Mesendoderm (in vitro differentiated cells): ENCODE measurements around the gene NR3C1.

ENCODE experiments used
- DNase-seq: peaks from one replicate; pipeline ENCODE4 v3.0.0; 2013
- H2AK5ac ChIP-seq: 2 replicates; pipeline ENCODE4 v1.6.1; 2013; ENCODE audit warnings: low read length, inconsistent platforms
- H2BK120ac ChIP-seq: 2 replicates; pipeline ENCODE4 v1.6.1; 2013; ENCODE audit warnings: low read depth, mild to moderate bottlenecking, low read length, moderate library complexity, mixed read lengths
- H2BK15ac ChIP-seq: replicated peaks from 2 replicates; pipeline ENCODE4 v1.6.1; 2013; ENCODE audit warnings: low read depth, mild to moderate bottlenecking, moderate library complexity
- H2BK5ac ChIP-seq: 2 replicates; pipeline ENCODE4 v1.6.1; 2013; ENCODE audit warnings: low read length, inconsistent platforms
- H3K18ac ChIP-seq: 2 replicates; pipeline ENCODE4 v1.6.1; 2013; ENCODE audit warnings: mild to moderate bottlenecking, low read length, mixed read lengths
- H3K23ac ChIP-seq: one replicate; pipeline ENCODE4 v1.6.1; 2013; ENCODE audit warnings: low read length
- H3K27ac ChIP-seq: 2 replicates; pipeline ENCODE4 v1.5.1; 2013; ENCODE audit warnings: low read depth, mild to moderate bottlenecking, inconsistent platforms, low read length, moderate library complexity
- H3K27me3 ChIP-seq: 2 replicates; pipeline ENCODE4 v1.6.1; 2013; ENCODE audit warnings: low read length, control low read depth, mild to moderate bottlenecking, inconsistent platforms; ENCODE audit not compliant: insufficient read depth, poor library complexity
- H3K36me3 ChIP-seq: 2 replicates; pipeline ENCODE4 v1.6.1; 2013; ENCODE audit warnings: low read length, inconsistent platforms; ENCODE audit not compliant: control insufficient read depth, insufficient read depth
- H3K4ac ChIP-seq: one replicate; pipeline ENCODE4 v1.6.1; 2013; ENCODE audit warnings: low read depth, mild to moderate bottlenecking, low read length, moderate library complexity
- H3K4me1 ChIP-seq: 2 replicates; pipeline ENCODE4 v1.6.1; 2013; ENCODE audit warnings: low read depth, low read length, inconsistent platforms; ENCODE audit not compliant: control insufficient read depth
- H3K4me2 ChIP-seq: 2 replicates; pipeline ENCODE4 v1.6.1; 2013; ENCODE audit warnings: low read length
- H3K4me3 ChIP-seq: 2 replicates; pipeline ENCODE4 v1.5.1; 2013; ENCODE audit warnings: mild to moderate bottlenecking, low read length
- H3K56ac ChIP-seq: one replicate; pipeline ENCODE4 v1.6.1; 2013; ENCODE audit warnings: low read length
- H3K79me1 ChIP-seq: 2 replicates; pipeline ENCODE4 v1.6.1; 2013; ENCODE audit warnings: low read length, inconsistent platforms
- H3K79me2 ChIP-seq: 2 replicates; pipeline ENCODE4 v1.6.1; 2013; ENCODE audit warnings: mild to moderate bottlenecking, low read length; ENCODE audit not compliant: control insufficient read depth, insufficient read depth
- H3K9ac ChIP-seq: 2 replicates; pipeline ENCODE4 v1.6.1; 2013; ENCODE audit warnings: low read length, inconsistent platforms
- H4K5ac ChIP-seq: one replicate; pipeline ENCODE4 v1.6.1; 2013; ENCODE audit warnings: low read length
- H4K8ac ChIP-seq: one replicate; pipeline ENCODE4 v1.6.1; 2013; ENCODE audit warnings: low read depth, mild to moderate bottlenecking, control low read depth, low read length, moderate library complexity
- WGBS: extraction: QIAGEN DNeasy Blood & Tissue Kit; methylation state at CpG from one replicate; pipeline ENCODE4 v1.1.7; 2013; ENCODE audit warnings: low lambda C conversion rate, missing lambda C conversion rate; ENCODE audit not compliant: insufficient coverage; ENCODE audit errors: extremely low coverage; 5-methylcytosine and 5-hydroxymethylcytosine counted together

The NR3C1 gene

GRCh38 chr5:143308731-143309130 is 94.8 kb downstream of the NR3C1 start:
- H3K4me2 ChIP-seq: no peak overlapping the region
- no peak overlapping the region for H3K18ac ChIP-seq
- no peaks in the 10 kb centered on the region for H3K79me1 ChIP-seq
- H3K79me2 ChIP-seq: no peaks in the 10 kb centered on the region
- H3K36me3 ChIP-seq: no peaks in the 10 kb centered on the region
- H3K4ac ChIP-seq: no peak overlapping the region
- H3K56ac ChIP-seq: no peak overlapping the region
- no peak overlapping the region for H3K27ac ChIP-seq
- H3K23ac ChIP-seq: no peak overlapping the region
- no peak overlapping the region for H4K8ac ChIP-seq
- H2BK15ac ChIP-seq: no peak overlapping the region
- no CpG with 5 or more reads among the region's 2 CpGs for WGBS
- H2BK120ac ChIP-seq: no peak overlapping the region
- no peak overlapping the region for H3K9ac ChIP-seq
- H2BK5ac ChIP-seq: no peak overlapping the region
- no peak for DNase-seq
- no peaks in the 10 kb centered on the region for H3K27me3 ChIP-seq
- no peak overlapping the region for H3K4me3 ChIP-seq
- H3K4me1 ChIP-seq: no peaks in the 10 kb centered on the region
- no peak overlapping the region for H4K5ac ChIP-seq
- no peak overlapping the region for H2AK5ac ChIP-seq

GRCh38 chr5:143306040-143306439 is 97.4 kb downstream of the NR3C1 start:
- Histone ChIP-seq H3K27ac (no peak overlapping the region), H2BK5ac (no peak overlapping the region), H2BK15ac (no peak overlapping the region), H3K79me1 (no peaks in the 10 kb centered on the region), H2BK120ac (no peak overlapping the region), H3K27me3 (no peaks in the 10 kb centered on the region), H3K4me1 (no peaks in the 10 kb centered on the region), H3K4me2 (no peak overlapping the region), H3K56ac (no peak overlapping the region), H3K36me3 (no peaks in the 10 kb centered on the region), H3K4ac (no peak overlapping the region), H4K8ac (no peak overlapping the region), H3K23ac (no peak overlapping the region), H3K79me2 (no peaks in the 10 kb centered on the region), H2AK5ac (no peak overlapping the region), H3K4me3 (no peak overlapping the region), H4K5ac (no peak overlapping the region), H3K9ac (no peak overlapping the region), H3K18ac (no peak overlapping the region)
- no CpG with 5 or more reads among the region's 2 CpGs for WGBS
- no peak for DNase-seq

- H4K8ac ChIP-seq: no peak overlapping the region
- no peaks in the 10 kb centered on the region for H3K79me1 ChIP-seq
- H2AK5ac ChIP-seq: no peak overlapping the region
- no peak overlapping the region for H4K5ac ChIP-seq
- H3K36me3 ChIP-seq: no peaks in the 10 kb centered on the region
- H2BK120ac ChIP-seq: no peak overlapping the region
- H3K4me2 ChIP-seq: no peak overlapping the region
- no peak overlapping the region for H3K23ac ChIP-seq
- no peak overlapping the region for H3K18ac ChIP-seq
- no peak overlapping the region for H3K4ac ChIP-seq
- no peak for DNase-seq
- H3K79me2 ChIP-seq: no peaks in the 10 kb centered on the region
- no peak overlapping the region for H3K9ac ChIP-seq
- H3K27ac ChIP-seq: no peak overlapping the region
- H3K56ac ChIP-seq: no peak overlapping the region
- WGBS: no CpG with 5 or more reads among the region's 2 CpGs
- H2BK15ac ChIP-seq: no peak overlapping the region
- H3K4me3 ChIP-seq: no peak overlapping the region
- no peaks in the 10 kb centered on the region for H3K27me3 ChIP-seq
- H3K4me1 ChIP-seq: no peaks in the 10 kb centered on the region
- H2BK5ac ChIP-seq: no peak overlapping the region
These were observed 98.5 kb downstream of the NR3C1 start for GRCh38 chr5:143304836-143305475.

- H3K27ac ChIP-seq: no peak overlapping the region
- no peak overlapping the region for H3K4me3 ChIP-seq
- H2BK15ac ChIP-seq: no peak overlapping the region
- H3K79me2 ChIP-seq: no peaks in the 10 kb centered on the region
- H2AK5ac ChIP-seq: no peak overlapping the region
- H3K23ac ChIP-seq: no peak overlapping the region
- H3K56ac ChIP-seq: no peak overlapping the region
- H3K79me1 ChIP-seq: no peaks in the 10 kb centered on the region
- H3K4ac ChIP-seq: no peak overlapping the region
- no peak overlapping the region for H4K5ac ChIP-seq
- no peaks in the 10 kb centered on the region for H3K4me1 ChIP-seq
- H3K36me3 ChIP-seq: peaks cover 1% of the 10 kb centered on the region
- no peak overlapping the region for H2BK120ac ChIP-seq
- H2BK5ac ChIP-seq: no peak overlapping the region
- no peak for DNase-seq
- H3K27me3 ChIP-seq: no peaks in the 10 kb centered on the region
- H4K8ac ChIP-seq: no peak overlapping the region
- no peak overlapping the region for H3K9ac ChIP-seq
- H3K4me2 ChIP-seq: no peak overlapping the region
- H3K18ac ChIP-seq: no peak overlapping the region
These were observed 101.0 kb downstream of the NR3C1 start for GRCh38 chr5:143302341-143303045.

GRCh38 chr5:143297756-143298155 is 105.7 kb downstream of the NR3C1 start:
- Histone ChIP-seq H2BK120ac (no peak overlapping the region), H3K56ac (no peak overlapping the region), H3K9ac (no peak overlapping the region), H3K23ac (no peak overlapping the region), H3K4me2 (no peak overlapping the region), H3K27ac (no peak overlapping the region), H3K79me2 (no peaks in the 10 kb centered on the region), H3K18ac (no peak overlapping the region), H2AK5ac (no peak overlapping the region), H3K4me3 (no peak overlapping the region), H3K36me3 (peaks cover 1% of the 10 kb centered on the region), H4K5ac (no peak overlapping the region), H2BK5ac (no peak overlapping the region), H2BK15ac (no peak overlapping the region), H3K4ac (no peak overlapping the region), H3K27me3 (no peaks in the 10 kb centered on the region), H3K4me1 (no peaks in the 10 kb centered on the region), H3K79me1 (no peaks in the 10 kb centered on the region), H4K8ac (no peak overlapping the region)
- DNase-seq: no peak
- no CpG with 5 or more reads among the region's 3 CpGs for WGBS

- no peak for DNase-seq
- no CpG with 5 or more reads among the region's 2 CpGs for WGBS
These were observed 113.4 kb downstream of the NR3C1 start for GRCh38 chr5:143290125-143290524.

More at GRCh38 chr5:143290125-143290524, 113.4 kb downstream of the NR3C1 start:
- Histone ChIP-seq H3K9ac (no peak overlapping the region), H3K4me1 (no peaks in the 10 kb centered on the region), H2BK120ac (no peak overlapping the region), H3K36me3 (no peaks in the 10 kb centered on the region), H4K8ac (no peak overlapping the region), H3K56ac (no peak overlapping the region), H2AK5ac (no peak overlapping the region), H2BK15ac (no peak overlapping the region), H4K5ac (no peak overlapping the region), H3K27me3 (no peaks in the 10 kb centered on the region), H3K4me2 (no peak overlapping the region), H3K23ac (no peak overlapping the region), H3K79me1 (no peaks in the 10 kb centered on the region), H3K4me3 (no peak overlapping the region), H2BK5ac (no peak overlapping the region), H3K4ac (no peak overlapping the region), H3K27ac (no peak overlapping the region), H3K18ac (no peak overlapping the region), H3K79me2 (no peaks in the 10 kb centered on the region)
